Renal cortical epithelial cell (primary cell): Measurements from ENCODE around the gene FOXP2. TPM values are rescaled to one million over a fixed set of nuclear protein-coding genes. Genes with fewer than 3 reads are reported as not detected.

Experiments
- DNase-seq: peaks from one replicate; pipeline ENCODE4 v3.0.0-alpha.2; 2011; ENCODE audit warnings: low read depth
- total RNA-seq: library from RNA; depleted of rRNA; stranded (reverse); fragments of >200 nt; gene quantifications from 2 replicates; pipeline ENCODE4 v1.2.3, GENCODE V29; 2014

The FOXP2 gene
- total RNA-seq, 1 donor from 2014 or later, result 0.15 TPM

- DNase-seq, result peak; percentile 4
Observed at GRCh38 chr7:114722562-114722961, 307.9 kb downstream of the FOXP2 start.

DNA sequence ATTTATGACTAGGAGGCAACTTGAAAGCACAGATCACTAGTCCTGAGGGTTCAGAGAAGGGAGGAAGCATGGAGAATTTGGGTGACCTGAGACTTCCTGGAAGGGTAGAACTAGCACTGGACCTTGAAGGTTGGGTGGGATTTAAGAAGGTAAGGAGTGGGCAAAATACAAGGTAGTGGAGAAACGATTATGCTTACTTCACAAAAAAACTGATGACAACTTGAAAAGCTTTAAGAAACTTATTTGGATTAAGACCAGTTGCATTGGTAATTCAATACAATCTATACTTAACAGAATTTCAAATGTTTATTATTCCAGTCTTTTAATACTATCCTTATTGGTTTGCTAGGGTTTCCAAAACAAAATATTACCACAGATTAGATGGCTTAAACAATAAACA lies 308.7 kb downstream of the FOXP2 start:
- DNase-seq, result no peak

- no peak for DNase-seq
Observed at GRCh38 chr7:114740095-114740494, 325.5 kb downstream of the FOXP2 start.

- no peak for DNase-seq
Observed at GRCh38 chr7:114740941-114741340, 326.3 kb downstream of the FOXP2 start.

DNA sequence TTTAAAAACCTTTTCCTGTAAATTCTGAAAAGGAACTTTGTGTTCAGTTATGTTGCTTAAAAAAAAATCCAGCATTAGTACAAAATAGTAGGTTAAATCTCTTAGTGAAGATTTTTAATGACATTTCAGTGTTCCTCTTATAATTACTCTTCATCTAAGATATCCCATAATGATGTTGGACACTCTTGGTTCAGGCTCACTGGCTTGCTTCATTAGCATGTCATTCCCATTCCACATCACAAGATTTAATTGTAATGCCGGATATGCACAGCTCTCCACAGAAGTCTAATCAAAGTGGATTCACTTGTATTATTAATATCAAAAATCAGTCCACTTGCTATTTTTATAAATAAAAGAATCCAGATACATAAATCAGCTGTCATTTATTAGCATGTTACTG lies 327.3 kb downstream of the FOXP2 start:
- DNase-seq, result no peak
